Pancreas (tissue), 10 donors: ENCODE data around the gene SPARC. TPM values are rescaled to one million over a fixed set of nuclear protein-coding genes. Genes with fewer than 3 reads are reported as not detected.

ENCODE experiments used
- ATAC-seq, 4 donors: fragments of 200-7000 bp; cut with Tn5 transposase; one replicate each; pipeline versions ENCODE4 v1.8.0 to v1.9.1; 2020; ENCODE audit warnings: mild to moderate bottlenecking in 4 of 4, moderate library complexity in 4 of 4
- DNase-seq, 6 donors: peaks; one replicate each; pipeline ENCODE4 v3.0.0-alpha.2; 2020
- FAIRE-seq: peaks from 2 replicates; lab custom pipeline; 2012; peaks lifted over from hg19 to GRCh38; lab: Jason Lieb, UNC
- H3K27ac ChIP-seq, 4 donors: fragments of 200-600 bp; sonication (generic); 1 replicate in 3 of 4; 2 replicates in 1 of 4; pipeline versions ENCODE4 v1.5.0 to v1.8.0; 2020
- H3K27me3 ChIP-seq, 4 donors: fragments of 200-600 bp; one replicate each; pipeline ENCODE4 v1.8.0; 2021
- H3K36me3 ChIP-seq, 3 donors: fragments of 200-600 bp; sonication (generic) in 1 of 3; one replicate each; pipeline versions ENCODE4 v1.5.0 to v1.8.0; 2020 to 2021
- H3K4me1 ChIP-seq, 3 donors: fragments of 200-600 bp; one replicate each; pipeline ENCODE4 v1.8.0; 2021
- H3K4me3 ChIP-seq, 4 donors: fragments of 200-600 bp; sonication (generic) in 2 of 4; one replicate each; pipeline versions ENCODE4 v1.5.0 to v1.8.0; 2020 to 2021
- H3K9me3 ChIP-seq, 4 donors: fragments of 200-600 bp; one replicate each; pipeline ENCODE4 v1.8.0; 2021
- WGBS, 2 donors: extraction: QIAGEN DNeasy Blood & Tissue Kit; methylation state at CpG; one replicate each; pipeline ENCODE4 v1.1.7; 2013; 5-methylcytosine and 5-hydroxymethylcytosine counted together
- intact Hi-C, 3 donors: fragments of 100-400 bp; cut with DNase I; formaldehyde crosslinking; loops; one replicate each; pipeline versions ENCODE4 v1.11.1 to v1.14.2; 2022
- polyA plus RNA-seq, 2 donors: library from polyadenylated mRNA; stranded (reverse); fragments of 200-250 nt; gene quantifications; one replicate each; pipeline ENCODE4 v1.2.3, GENCODE V29; 2013
- total RNA-seq, 6 donors: library from RNA; stranded (reverse); fragmentation: NEBNext Ultra II Directional in 4 of 6; extraction: Animal tissue kit (Norgen Biotek cat#: 25700) in 4 of 6; gene quantifications; one replicate each; pipeline versions ENCODE4 v1.2.1 to v1.2.4, GENCODE V29; 2021 to 2023
- TF ChIP-seq, protein P1 (sequence below), 4 donors: fragments of 200-600 bp; sonication (generic) in 3 of 4; IDR thresholded peaks; one replicate each; pipeline versions ENCODE4 v1.5.0 to v1.8.0; 2021; ENCODE audit warnings: antibody characterized with exemption in 4 of 4
- donor health status: healthy with polysubstance abuse.
- donor health status: DM: no; HTN: no; CAD: no; lungs with moderate emphysema.
- donor health status: DM: no; HTN: no; CAD: no.
- donor health status: control.
- donor health status: control.
- donor health status: Bipolar disorder and iron deficiency.
- donor health status: DM: yes; HTN: yes; CAD: no.
- donor health status: DM: no; HTN: no; CAD: no.
- donor health status: DM: no; HTN: no; CAD: no.
- donor health status: DM: yes; HTN: yes; CAD: no.

Gene SPARC
- total and polyA plus RNA-seq, 8 donors, result 27.2 to 608 (median 60.7) TPM

GRCh38 chr5:151622367-151623088 lies 64.2 kb downstream of the SPARC start:
- Histone ChIP-seq H3K27me3 (peaks cover 0 to 4% (median 0%) of the 10 kb centered on the region in 4 donors), H3K36me3 (no peaks in the 10 kb centered on the region), H3K9me3 (no peaks in the 10 kb centered on the region), H3K27ac (no peak overlapping the region), H3K4me1 (no peaks in the 10 kb centered on the region), H3K4me3 (no peak overlapping the region)
- DNase-seq (no peak), ATAC-seq (no peak), FAIRE-seq (no peak)
- WGBS, 2 donors, result 51 to 59% methylated on average over 12 of the region's 12 CpGs
- TF ChIP-seq, protein P1, sequence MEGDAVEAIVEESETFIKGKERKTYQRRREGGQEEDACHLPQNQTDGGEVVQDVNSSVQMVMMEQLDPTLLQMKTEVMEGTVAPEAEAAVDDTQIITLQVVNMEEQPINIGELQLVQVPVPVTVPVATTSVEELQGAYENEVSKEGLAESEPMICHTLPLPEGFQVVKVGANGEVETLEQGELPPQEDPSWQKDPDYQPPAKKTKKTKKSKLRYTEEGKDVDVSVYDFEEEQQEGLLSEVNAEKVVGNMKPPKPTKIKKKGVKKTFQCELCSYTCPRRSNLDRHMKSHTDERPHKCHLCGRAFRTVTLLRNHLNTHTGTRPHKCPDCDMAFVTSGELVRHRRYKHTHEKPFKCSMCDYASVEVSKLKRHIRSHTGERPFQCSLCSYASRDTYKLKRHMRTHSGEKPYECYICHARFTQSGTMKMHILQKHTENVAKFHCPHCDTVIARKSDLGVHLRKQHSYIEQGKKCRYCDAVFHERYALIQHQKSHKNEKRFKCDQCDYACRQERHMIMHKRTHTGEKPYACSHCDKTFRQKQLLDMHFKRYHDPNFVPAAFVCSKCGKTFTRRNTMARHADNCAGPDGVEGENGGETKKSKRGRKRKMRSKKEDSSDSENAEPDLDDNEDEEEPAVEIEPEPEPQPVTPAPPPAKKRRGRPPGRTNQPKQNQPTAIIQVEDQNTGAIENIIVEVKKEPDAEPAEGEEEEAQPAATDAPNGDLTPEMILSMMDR (IDR thresholded peaks at IDR 0.05), result no peak
- intact Hi-C loops, result no loop called here

DNA sequence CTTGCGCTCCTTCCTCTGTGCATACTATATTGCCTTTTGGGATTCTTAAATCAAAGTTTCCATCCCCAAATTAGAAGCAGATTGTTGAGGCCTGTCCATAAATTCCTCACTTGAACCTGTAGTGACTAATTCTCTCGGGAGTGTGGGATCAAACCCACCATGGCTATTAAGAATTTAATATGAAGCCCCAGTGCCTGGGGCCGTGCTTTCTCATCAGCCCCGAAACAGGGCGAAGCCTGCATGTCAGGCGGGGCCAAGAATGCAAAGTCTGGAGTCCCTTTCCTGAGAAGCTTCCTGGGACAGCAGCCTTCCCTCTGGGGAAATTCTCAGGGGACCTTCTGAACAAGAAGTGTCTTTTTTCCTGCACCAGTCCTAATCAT lies 66.3 kb downstream of the SPARC start:
- no peaks in the 10 kb centered on the region for H3K9me3 ChIP-seq
- H3K4me3 ChIP-seq, result no peak overlapping the region
- no peak for FAIRE-seq
- H3K36me3 ChIP-seq, result no peaks in the 10 kb centered on the region
- H3K27ac ChIP-seq, result no peak overlapping the region
- ATAC-seq, result no peak
- no peaks in the 10 kb centered on the region for H3K4me1 ChIP-seq
- intact Hi-C loops, result no loop called here
- WGBS, 2 donors, result 77 to 92% methylated on average over 6 of the region's 6 CpGs
- DNase-seq, result no peak
- TF ChIP-seq, protein P1 (IDR thresholded peaks at IDR 0.05), result no peak
- peaks cover 0 to 4% (median 0%) of the 10 kb centered on the region in 4 donors for H3K27me3 ChIP-seq

DNA sequence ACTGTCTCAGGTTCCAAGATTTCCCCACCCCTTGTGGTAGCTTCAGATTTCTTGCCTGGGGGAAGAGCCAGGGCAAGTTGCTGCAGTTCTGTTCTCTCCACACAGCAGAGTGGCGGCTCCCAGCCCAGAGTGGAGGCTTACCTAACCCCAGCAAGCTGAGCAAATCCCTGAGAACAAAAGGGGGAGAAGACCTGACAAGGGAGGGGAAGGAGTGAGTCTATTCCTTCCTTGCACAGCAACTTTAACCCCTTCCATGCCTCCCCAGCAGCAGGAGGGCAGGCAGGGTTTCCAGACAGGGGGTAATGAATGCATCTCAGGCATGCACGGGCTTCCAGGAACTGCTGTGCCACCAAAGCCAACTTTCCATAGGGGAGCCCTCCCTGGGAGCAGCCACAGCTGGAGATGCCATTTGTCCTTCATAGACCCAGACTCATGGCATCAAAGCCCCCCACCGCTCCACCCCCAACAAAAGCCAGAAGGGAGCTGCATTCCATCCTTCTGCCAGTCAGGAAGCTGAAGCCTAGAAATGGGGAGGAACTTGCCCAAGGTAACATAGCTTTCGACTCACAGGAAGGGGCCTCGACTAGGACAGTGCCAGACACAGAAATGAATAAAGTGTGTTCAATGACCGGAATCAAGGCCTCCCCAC lies 66.8 kb downstream of the SPARC start:
- TF ChIP-seq, protein P1 (IDR thresholded peaks at IDR 0.05), result no peak
- no peaks in the 10 kb centered on the region for H3K4me1 ChIP-seq
- WGBS, 2 donors, result 54 to 65% methylated on average over 6 of the region's 6 CpGs
- DNase-seq, result no peak
- H3K4me3 ChIP-seq, result no peak overlapping the region
- intact Hi-C loops, result no loop called here
- no peaks in the 10 kb centered on the region for H3K9me3 ChIP-seq
- H3K27ac ChIP-seq, result no peak overlapping the region
- no peak for FAIRE-seq
- H3K27me3 ChIP-seq, result peaks cover 0 to 4% (median 0%) of the 10 kb centered on the region in 4 donors
- no peaks in the 10 kb centered on the region for H3K36me3 ChIP-seq
- ATAC-seq, result peak in 1 of 4 donors; percentile 49

DNA sequence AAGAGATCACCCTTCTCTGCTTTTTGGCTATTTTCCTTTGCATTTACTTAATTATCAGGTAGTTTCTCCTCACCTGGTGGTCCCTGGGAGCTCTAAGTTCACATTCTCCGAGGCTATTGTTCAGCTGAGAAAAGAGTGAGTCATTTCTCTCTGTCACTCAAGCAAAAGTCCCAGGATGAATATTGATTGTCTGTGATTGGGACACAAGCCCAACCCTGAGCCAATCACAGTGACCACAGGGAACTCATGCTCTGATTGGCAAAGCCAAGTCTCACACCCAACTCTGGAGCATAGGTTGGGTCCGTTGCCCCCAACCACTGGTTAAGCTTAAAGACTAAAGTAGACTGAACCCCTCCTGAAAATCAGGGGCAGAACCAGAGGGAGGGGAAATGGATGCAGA lies 67.8 kb downstream of the SPARC start:
- WGBS, 2 donors, result 22 to 26% methylated on average over 2 of the region's 2 CpGs
- Histone ChIP-seq H3K4me1 (no peaks in the 10 kb centered on the region), H3K36me3 (no peaks in the 10 kb centered on the region), H3K27me3 (peaks cover 0 to 4% (median 0%) of the 10 kb centered on the region in 4 donors), H3K4me3 (no peak overlapping the region), H3K9me3 (no peaks in the 10 kb centered on the region), H3K27ac (no peak overlapping the region)
- intact Hi-C loops, result no loop called here
- ATAC-seq (no peak), FAIRE-seq (no peak), DNase-seq (no peak)
- TF ChIP-seq, protein P1 (IDR thresholded peaks at IDR 0.05), result no peak
